PC-3 (cell line): Measurements from ENCODE around the gene ABO. TPM values are rescaled to one million over a fixed set of nuclear protein-coding genes. Genes with fewer than 3 reads are reported as not detected.

ENCODE experiments used
- ATAC-seq: fragments of 200-7000 bp; cut with Tn5 transposase; 2 replicates; pipeline ENCODE4 v1.9.1; 2020; ENCODE audit warnings: mild to moderate bottlenecking, moderate library complexity
- BruUV-seq: library from RNA; stranded (reverse); fragments of 400-500 nt; replicated peaks from 2 replicates; lab custom pipeline; 2021; lab: Mats Ljungman, UMichigan
- CTCF ChIA-PET: fragments of 300-600 bp; sonication (Branson Sonifier 250); formaldehyde crosslinking; loops from one replicate; lab custom pipeline; 2022; ENCODE audit warnings: antibody characterized with exemption; lab: Charles Lee
- POLR2A ChIA-PET: fragments of 300-600 bp; sonication (Branson Sonifier 250); formaldehyde crosslinking; loops from one replicate; lab custom pipeline; 2022; ENCODE audit warnings: antibody characterized with exemption; ENCODE audit not compliant: unreplicated experiment; lab: Charles Lee
- DNase-seq: peaks from one replicate; pipeline ENCODE4 v3.0.0-alpha.2; 2015
- H2AFZ ChIP-seq: fragments of 300-600 bp; sonication (generic); 2 replicates; pipeline ENCODE4 v1.6.0; 2016; ENCODE audit warnings: antibody characterized with exemption, low read length
- H3F3A ChIP-seq: fragments of 300-600 bp; sonication (generic); one replicate; pipeline ENCODE4 v1.6.0; 2017; ENCODE audit warnings: antibody characterized with exemption, low read length, control low read depth, mild to moderate bottlenecking; ENCODE audit not compliant: unreplicated experiment
- H3K27ac ChIP-seq: fragments of 300-600 bp; sonication (generic); 2 replicates; pipeline ENCODE4 v1.5.1; 2016; ENCODE audit warnings: mild to moderate bottlenecking, low read length
- H3K27me3 ChIP-seq: fragments of 300-600 bp; sonication (generic); 2 replicates; pipeline ENCODE4 v1.6.1; 2016; ENCODE audit warnings: low read length, mixed read lengths
- H3K36me3 ChIP-seq: fragments of 300-600 bp; sonication (generic); 2 replicates; pipeline ENCODE4 v1.6.1; 2016; ENCODE audit warnings: low read depth, mixed run types, low read length, mixed read lengths
- H3K4me1 ChIP-seq: fragments of 300-600 bp; sonication (generic); 2 replicates; pipeline ENCODE4 v1.5.1; 2016; ENCODE audit warnings: low read length; ENCODE audit not compliant: insufficient read depth
- H3K4me2 ChIP-seq: fragments of 300-600 bp; sonication (generic); 2 replicates; pipeline ENCODE4 v1.6.0; 2016; ENCODE audit warnings: low read length
- H3K4me3 ChIP-seq: fragments of 300-600 bp; sonication (generic); 2 replicates; pipeline ENCODE4 v1.5.1; 2016; ENCODE audit warnings: mild to moderate bottlenecking, low read length, mixed read lengths
- H3K79me2 ChIP-seq: fragments of 300-600 bp; sonication (generic); 2 replicates; pipeline ENCODE4 v1.6.1; 2017; ENCODE audit warnings: low read length, mixed read lengths
- H3K9ac ChIP-seq: fragments of 300-600 bp; sonication (generic); 2 replicates; pipeline ENCODE4 v1.6.0; 2016; ENCODE audit warnings: mild to moderate bottlenecking, low read length
- H3K9me2 ChIP-seq: fragments of 300-600 bp; sonication (generic); replicated peaks from 2 replicates; pipeline ENCODE4 v1.6.1; 2016; ENCODE audit warnings: mixed run types, low read length, mixed read lengths
- H3K9me3 ChIP-seq: fragments of 300-600 bp; sonication (generic); 2 replicates; pipeline ENCODE4 v1.6.1; 2016; ENCODE audit warnings: low read length, mixed read lengths
- H4K20me1 ChIP-seq: fragments of 300-600 bp; sonication (generic); 2 replicates; pipeline ENCODE4 v1.6.1; 2016; ENCODE audit warnings: low read length, mixed read lengths
- EZH2 ChIP-seq: fragments of 300-600 bp; sonication (generic); IDR thresholded peaks from one replicate; pipeline ENCODE4 v1.6.1; 2017; ENCODE audit warnings: antibody characterized with exemption, mild to moderate bottlenecking, low read length; ENCODE audit not compliant: unreplicated experiment
- EZH2phosphoT487 ChIP-seq: fragments of 300-600 bp; sonication (generic); IDR thresholded peaks from 2 replicates; pipeline ENCODE4 v1.6.1; 2018; ENCODE audit warnings: mild to moderate bottlenecking, antibody characterized with exemption, low read length, borderline replicate concordance
- intact Hi-C: fragments of 100-400 bp; cut with micrococcal nuclease; formaldehyde crosslinking; loops from 2 replicates; pipeline ENCODE4 v1.9.0; 2023
- total RNA-seq: library from RNA; depleted of rRNA; stranded (reverse); fragments of >200 nt; gene quantifications from 2 replicates; pipeline ENCODE4 v1.2.3, GENCODE V29; 2014
- TF ChIP-seq, protein P1 (sequence below): fragments of 300-600 bp; sonication (generic); conservative IDR thresholded peaks from 2 replicates; pipeline ENCODE4 v1.5.1; 2017; ENCODE audit warnings: antibody characterized with exemption, low read depth, mild to moderate bottlenecking, low read length

The ABO gene
- total RNA-seq, 1 experiment from 2014 or later, result not detected

DNA sequence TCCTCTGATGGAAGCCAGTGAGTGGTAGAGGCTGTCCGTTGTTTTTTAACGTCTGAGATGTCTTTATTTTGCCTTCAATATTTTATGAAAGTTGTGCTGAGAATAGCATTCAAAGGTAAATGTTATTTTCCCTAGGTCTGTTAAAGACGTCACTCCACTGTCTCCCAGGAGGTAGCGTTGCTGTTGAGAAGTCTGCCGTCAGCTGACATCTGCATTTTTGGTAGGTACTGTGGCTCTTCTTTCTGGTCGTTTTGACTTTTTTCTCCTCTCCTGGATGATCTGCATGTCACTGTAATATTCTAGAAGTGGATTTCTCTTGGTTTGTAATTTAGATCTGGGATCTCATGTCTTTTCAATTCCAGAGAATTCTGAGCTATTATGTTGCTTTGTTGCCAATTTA lies 34.6 kb upstream of the ABO start:
- no peaks in the 10 kb centered on the region for H3K4me1 ChIP-seq
- no peak overlapping the region for H2AFZ ChIP-seq
- no peak for DNase-seq
- no peaks in the 10 kb centered on the region for H3F3A ChIP-seq
- H3K36me3 ChIP-seq, result no peaks in the 10 kb centered on the region
- peaks cover 6% of the 10 kb centered on the region; the same call in 1 of the 2 replicates for H3K27me3 ChIP-seq
- TF ChIP-seq EZH2phosphoT487 (no peak), EZH2 (no peak)
- TF ChIP-seq, protein P1, sequence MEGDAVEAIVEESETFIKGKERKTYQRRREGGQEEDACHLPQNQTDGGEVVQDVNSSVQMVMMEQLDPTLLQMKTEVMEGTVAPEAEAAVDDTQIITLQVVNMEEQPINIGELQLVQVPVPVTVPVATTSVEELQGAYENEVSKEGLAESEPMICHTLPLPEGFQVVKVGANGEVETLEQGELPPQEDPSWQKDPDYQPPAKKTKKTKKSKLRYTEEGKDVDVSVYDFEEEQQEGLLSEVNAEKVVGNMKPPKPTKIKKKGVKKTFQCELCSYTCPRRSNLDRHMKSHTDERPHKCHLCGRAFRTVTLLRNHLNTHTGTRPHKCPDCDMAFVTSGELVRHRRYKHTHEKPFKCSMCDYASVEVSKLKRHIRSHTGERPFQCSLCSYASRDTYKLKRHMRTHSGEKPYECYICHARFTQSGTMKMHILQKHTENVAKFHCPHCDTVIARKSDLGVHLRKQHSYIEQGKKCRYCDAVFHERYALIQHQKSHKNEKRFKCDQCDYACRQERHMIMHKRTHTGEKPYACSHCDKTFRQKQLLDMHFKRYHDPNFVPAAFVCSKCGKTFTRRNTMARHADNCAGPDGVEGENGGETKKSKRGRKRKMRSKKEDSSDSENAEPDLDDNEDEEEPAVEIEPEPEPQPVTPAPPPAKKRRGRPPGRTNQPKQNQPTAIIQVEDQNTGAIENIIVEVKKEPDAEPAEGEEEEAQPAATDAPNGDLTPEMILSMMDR, result no peak
- H3K9me2 ChIP-seq, result no peaks in the 10 kb centered on the region
- no TSS peak for BruUV-seq
- CTCF ChIA-PET, result no interaction called here
- H3K9me3 ChIP-seq, result no peaks in the 10 kb centered on the region
- no peak overlapping the region for H3K4me3 ChIP-seq
- H3K27ac ChIP-seq, result no peak overlapping the region
- H3K79me2 ChIP-seq, result no peaks in the 10 kb centered on the region
- POLR2A ChIA-PET, result no interaction called here
- intact Hi-C loops, result no loop called here
- no peak for ATAC-seq
- no peak overlapping the region for H3K9ac ChIP-seq
- H3K4me2 ChIP-seq, result no peak overlapping the region
- H4K20me1 ChIP-seq, result no peaks in the 10 kb centered on the region

DNA sequence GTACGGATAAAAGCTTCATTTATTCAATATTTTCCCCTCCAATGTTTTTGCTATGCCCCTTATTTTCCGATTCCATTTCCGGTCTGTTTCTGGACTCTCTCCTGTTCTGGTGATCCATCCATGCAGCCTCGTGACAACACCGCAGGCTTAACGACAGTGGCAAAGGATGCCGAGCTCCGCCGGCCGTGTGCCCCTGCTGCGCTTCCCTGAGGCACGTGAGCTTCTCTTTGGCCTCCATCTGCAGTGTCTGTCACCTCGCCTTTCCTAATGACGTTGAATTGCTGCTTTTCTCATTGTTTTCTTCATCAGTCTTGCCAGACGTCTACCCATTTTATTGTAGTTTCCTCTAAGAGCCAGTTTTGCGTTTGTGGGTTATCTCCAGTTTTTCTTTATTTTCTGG lies 32.3 kb upstream of the ABO start:
- Histone ChIP-seq H3K27me3 (peaks cover 6% of the 10 kb centered on the region; the same call in 1 of the 2 replicates), H3K4me1 (no peaks in the 10 kb centered on the region), H3K27ac (no peak overlapping the region), H3K9me2 (no peaks in the 10 kb centered on the region), H3K4me3 (no peak overlapping the region), H3K9ac (no peak overlapping the region), H3K36me3 (no peaks in the 10 kb centered on the region), H4K20me1 (no peaks in the 10 kb centered on the region), H2AFZ (no peak overlapping the region), H3F3A (no peaks in the 10 kb centered on the region), H3K9me3 (no peaks in the 10 kb centered on the region), H3K79me2 (no peaks in the 10 kb centered on the region), H3K4me2 (no peak overlapping the region)
- ChIA-PET CTCF (no interaction called here), POLR2A (interaction anchor here (0.7 kb wide), 1 partner anchor 42 kb away, joined by 3 read pairs; no protein-coding TSS in a partner anchor)
- TF ChIP-seq, protein P1, result no peak
- TF ChIP-seq EZH2phosphoT487 (no peak), EZH2 (no peak)
- no peak for DNase-seq
- ATAC-seq, result no peak
- intact Hi-C loops, result no loop called here
- no TSS peak for BruUV-seq

DNA sequence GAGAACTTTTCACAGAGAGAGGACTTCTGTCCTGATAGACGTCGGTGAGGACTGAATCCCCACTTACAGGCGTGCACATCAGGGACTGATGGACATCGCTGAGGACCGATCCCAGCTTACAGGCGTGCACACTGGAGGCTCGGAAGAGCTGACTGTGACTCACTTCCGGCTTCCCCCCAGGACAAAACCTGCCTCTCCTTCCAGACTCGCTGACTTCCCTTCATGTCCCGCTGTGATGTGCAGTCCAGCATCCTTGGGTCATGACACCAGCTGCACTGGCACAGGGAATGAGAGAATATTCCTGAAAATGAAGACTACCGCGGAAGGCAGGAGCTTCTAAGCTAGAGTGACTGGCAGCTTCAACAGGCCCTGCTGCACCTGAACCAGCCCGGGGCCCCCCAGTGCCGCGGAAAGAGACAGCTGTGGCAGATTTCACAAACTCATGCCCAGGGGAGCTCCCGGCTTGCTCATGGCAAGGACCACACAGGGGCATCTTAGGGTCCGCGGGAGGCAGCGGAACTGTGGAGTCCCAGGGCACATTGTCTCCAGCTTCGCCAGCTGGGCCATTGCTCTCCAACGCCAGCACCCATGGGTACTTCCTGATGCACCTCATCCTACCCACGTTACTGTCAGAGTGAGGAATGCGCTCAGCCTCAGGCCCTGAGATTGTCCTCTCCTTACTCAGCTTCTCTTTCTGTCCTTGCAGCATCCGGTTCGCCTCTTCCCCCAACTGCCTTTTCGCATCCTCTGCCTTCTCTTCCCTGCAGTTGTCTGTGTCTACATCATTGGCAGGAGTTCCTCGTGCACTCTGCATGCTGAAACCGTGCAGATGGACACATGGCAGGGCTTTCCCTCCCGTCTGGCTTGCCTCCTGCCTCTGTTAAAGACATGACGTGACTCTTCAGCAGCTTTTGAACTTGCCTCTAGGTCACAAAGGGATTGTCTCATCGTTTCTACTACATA lies 31.5 kb upstream of the ABO start:
- Histone ChIP-seq H3F3A (no peaks in the 10 kb centered on the region), H2AFZ (no peak overlapping the region), H3K79me2 (no peaks in the 10 kb centered on the region), H3K4me1 (no peaks in the 10 kb centered on the region), H4K20me1 (no peaks in the 10 kb centered on the region), H3K9me3 (no peaks in the 10 kb centered on the region), H3K4me3 (no peak overlapping the region), H3K9me2 (no peaks in the 10 kb centered on the region), H3K9ac (no peak overlapping the region), H3K4me2 (no peak overlapping the region), H3K27ac (no peak overlapping the region), H3K27me3 (peaks cover 6% of the 10 kb centered on the region; the same call in 1 of the 2 replicates), H3K36me3 (no peaks in the 10 kb centered on the region)
- ChIA-PET CTCF (no interaction called here), POLR2A (interaction anchor here (0.7 kb wide), 1 partner anchor 42 kb away, joined by 3 read pairs; no protein-coding TSS in a partner anchor)
- TF ChIP-seq, protein P1, result no peak
- no peak for TF ChIP-seq EZH2phosphoT487
- TF ChIP-seq EZH2, result no peak
- no peak for ATAC-seq
- no TSS peak for BruUV-seq
- DNase-seq, result no peak
- intact Hi-C loops, result no loop called here
